Fibroblast of peridontal ligament (primary cell): Measurements from ENCODE around the gene ZNF879.

Source experiments
- DNase-seq: peaks from one replicate; pipeline ENCODE4 v3.0.0-alpha.2; 2010; ENCODE audit errors: extremely low read depth

Gene ZNF879

GRCh38 chr5:179008667-179009066 lies 14.9 kb upstream of the ZNF879 start:
- DNase-seq: no peak

- DNase-seq: no peak
These were observed 9.5 kb downstream of the ZNF879 start for GRCh38 chr5:179033004-179033580.

- DNase-seq: no peak
These were observed 21.2 kb downstream of the ZNF879 start for GRCh38 chr5:179044765-179045164.

DNA sequence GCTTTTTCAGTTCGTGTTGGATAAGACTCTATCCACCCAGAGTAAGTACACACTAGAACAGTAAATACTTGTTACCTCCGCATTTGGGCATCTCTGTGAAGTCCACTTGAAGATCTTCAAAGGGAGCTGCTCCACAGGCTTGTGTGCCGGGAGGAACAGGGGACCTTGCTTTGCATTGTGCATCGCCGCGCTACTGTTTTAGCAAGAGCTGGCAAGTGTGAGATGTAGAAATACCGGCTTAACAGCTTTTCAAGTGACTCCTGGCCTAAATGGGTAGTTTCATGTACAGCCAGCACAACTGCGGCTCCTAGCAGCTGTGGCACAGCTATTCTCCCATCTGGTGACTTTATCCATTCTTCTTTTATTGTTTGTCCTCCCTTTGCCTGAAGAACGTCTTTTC lies 28.2 kb downstream of the ZNF879 start:
- DNase-seq: no peak

- DNase-seq: no peak
These were observed 30.6 kb downstream of the ZNF879 start for GRCh38 chr5:179054036-179054785.

DNA sequence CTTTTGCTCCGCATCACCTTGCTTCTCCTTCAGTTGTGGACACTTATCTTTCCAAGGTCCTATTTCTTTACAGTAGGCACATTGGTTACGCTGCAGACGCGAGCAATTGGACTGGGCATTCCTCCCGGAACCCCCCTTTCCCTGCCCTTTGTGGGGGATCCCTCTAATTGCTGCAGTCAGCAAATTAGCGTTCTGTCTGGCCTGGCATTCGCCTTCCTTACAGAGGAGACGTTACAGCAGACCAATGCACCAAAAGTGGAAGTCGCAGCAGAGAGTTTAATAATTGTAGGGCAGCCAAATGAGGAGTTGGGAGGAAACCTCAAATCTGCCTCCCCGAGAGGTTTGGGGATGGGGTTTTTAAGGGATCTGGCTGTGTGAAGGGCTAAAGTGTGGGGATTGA lies 31.3 kb downstream of the ZNF879 start:
- DNase-seq: no peak

GRCh38 chr5:179055436-179055835 lies 31.8 kb downstream of the ZNF879 start:
- DNase-seq: no peak

DNA sequence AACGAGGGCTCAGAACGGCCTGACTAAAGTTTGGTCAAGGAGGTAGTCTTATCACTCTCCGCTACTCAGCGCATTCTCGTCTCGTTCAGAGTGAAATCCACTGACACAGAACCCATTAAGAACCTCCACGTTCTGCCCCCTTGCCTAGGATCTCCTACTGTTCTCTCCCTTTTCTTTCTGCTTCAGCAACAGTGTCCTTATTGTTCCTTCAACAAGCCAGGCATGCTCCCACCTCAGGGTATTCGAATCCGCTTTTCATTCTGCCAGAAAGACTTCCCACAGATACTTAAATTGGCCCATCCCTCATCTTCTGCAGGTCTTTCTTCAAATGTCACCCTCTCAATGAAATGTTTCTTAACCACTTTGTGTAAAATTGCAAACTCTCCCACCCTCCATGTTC lies 32.2 kb downstream of the ZNF879 start:
- DNase-seq: no peak

- peak; percentile 84 for DNase-seq
These were observed 36.8 kb downstream of the ZNF879 start, which contains the start of gene ZNF354C for GRCh38 chr5:179060116-179061008. Gene ZNF354C, plus strand, starts transcription at chr5:179060373. Its CDS starts 1,696 bp downstream, at chr5:179062069.

DNA sequence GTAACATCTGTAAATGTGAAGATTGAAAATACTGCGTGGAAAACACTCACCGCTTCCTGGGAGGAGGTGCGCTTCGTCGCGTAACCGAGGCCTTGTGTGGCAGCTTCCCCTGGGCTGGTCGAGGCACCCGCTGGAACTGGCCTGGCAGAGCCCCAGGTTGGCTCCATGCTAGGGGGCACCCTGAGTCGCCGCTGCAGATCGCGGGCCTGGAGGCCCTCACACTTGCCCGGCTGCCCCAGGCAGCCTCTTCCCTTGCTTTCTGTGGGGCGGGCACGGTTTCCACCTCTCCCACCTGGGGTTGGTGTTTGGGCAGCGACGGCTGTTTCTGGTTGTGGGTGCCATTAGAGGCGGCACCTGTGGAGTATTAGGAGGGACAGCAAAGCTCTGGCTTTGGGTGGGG lies 37.4 kb downstream of the ZNF879 start:
- no peak for DNase-seq

GRCh38 chr5:179065703-179066102 lies 42.1 kb downstream of the ZNF879 start:
- no peak for DNase-seq

GRCh38 chr5:179079165-179079987 lies 55.8 kb downstream of the ZNF879 start:
- DNase-seq: no peak

DNA sequence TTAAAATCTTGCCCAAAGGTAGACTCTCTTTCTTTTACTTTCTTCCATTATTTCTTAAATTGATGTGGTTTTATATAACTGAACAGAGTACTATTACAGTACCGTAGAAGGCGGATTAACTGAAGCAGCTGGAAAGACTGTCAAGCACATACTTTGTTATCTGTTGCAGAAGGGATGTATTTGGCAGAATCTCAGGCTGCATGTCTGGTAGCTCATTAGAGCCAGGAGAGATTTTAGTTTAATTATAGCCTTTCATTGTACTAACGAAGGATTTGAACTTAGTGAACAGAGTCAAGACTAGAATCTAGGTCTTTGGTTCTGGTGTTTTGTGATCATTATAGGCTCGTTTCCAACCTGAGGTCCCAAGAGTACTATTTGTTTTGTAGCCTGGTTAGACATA lies 57.1 kb downstream of the ZNF879 start:
- DNase-seq: no peak
